HL-60 (cell line): ENCODE measurements around the gene ERVH48-1.
A peak's percentile ranks its signal among the peaks of the same experiment; 100 is the strongest.

ENCODE experiments used
- DNase-seq, 2 experiments: peaks; one replicate each; pipeline ENCODE4 v3.0.0-alpha.2; 2010 to 2020; ENCODE audit warnings: low read depth in 1 of 2, low spot score in 1 of 2
- H3K27ac ChIP-seq: fragments of 250-450 bp; sonication (Bioruptor Pico); replicated peaks from 2 replicates; pipeline ENCODE4 v1.5.1; 2020; ENCODE audit warnings: mild to moderate bottlenecking, moderate library complexity
- H3K27me3 ChIP-seq: fragments of 250-450 bp; sonication (Bioruptor Pico); 2 replicates; pipeline ENCODE4 v1.5.1; 2021; ENCODE audit warnings: mild to moderate bottlenecking, moderate library complexity; ENCODE audit not compliant: insufficient read depth, poor library complexity, severe bottlenecking
- H3K4me3 ChIP-seq: replicated peaks from 2 replicates; pipeline ENCODE4 v1.5.1; 2011; ENCODE audit warnings: mild to moderate bottlenecking, control low read depth, low read length; ENCODE audit not compliant: insufficient read depth
- GABPA ChIP-seq: IDR thresholded peaks from 2 replicates; pipeline ENCODE4 v1.6.1; 2012; ENCODE audit warnings: low read depth
- POLR2AphosphoS5 ChIP-seq: IDR thresholded peaks from 2 replicates; pipeline ENCODE4 v1.6.1; 2012; ENCODE audit warnings: low read depth
- SPI1 ChIP-seq: IDR thresholded peaks from 2 replicates; pipeline ENCODE4 v1.6.1; 2012; ENCODE audit warnings: low read depth, mild to moderate bottlenecking, borderline replicate concordance
- long read RNA-seq: library from polyadenylated mRNA; unstranded; transcript quantifications from one replicate; pipeline ENCODE4 v2.0.0, GENCODE V29; 2020
- TF ChIP-seq, protein P1 (sequence below): IDR thresholded peaks from 2 replicates; pipeline ENCODE4 v1.6.1; 2012; ENCODE audit warnings: low read depth; ENCODE audit not compliant: insufficient replicate concordance
- TF ChIP-seq, protein P2 (sequence below): IDR thresholded peaks from one replicate; pipeline ENCODE4 v1.5.1; 2011; ENCODE audit warnings: low read length, control low read depth, inconsistent platforms; ENCODE audit not compliant: insufficient read depth

Gene ERVH48-1
- long read RNA-seq: 0 reads

DNA sequence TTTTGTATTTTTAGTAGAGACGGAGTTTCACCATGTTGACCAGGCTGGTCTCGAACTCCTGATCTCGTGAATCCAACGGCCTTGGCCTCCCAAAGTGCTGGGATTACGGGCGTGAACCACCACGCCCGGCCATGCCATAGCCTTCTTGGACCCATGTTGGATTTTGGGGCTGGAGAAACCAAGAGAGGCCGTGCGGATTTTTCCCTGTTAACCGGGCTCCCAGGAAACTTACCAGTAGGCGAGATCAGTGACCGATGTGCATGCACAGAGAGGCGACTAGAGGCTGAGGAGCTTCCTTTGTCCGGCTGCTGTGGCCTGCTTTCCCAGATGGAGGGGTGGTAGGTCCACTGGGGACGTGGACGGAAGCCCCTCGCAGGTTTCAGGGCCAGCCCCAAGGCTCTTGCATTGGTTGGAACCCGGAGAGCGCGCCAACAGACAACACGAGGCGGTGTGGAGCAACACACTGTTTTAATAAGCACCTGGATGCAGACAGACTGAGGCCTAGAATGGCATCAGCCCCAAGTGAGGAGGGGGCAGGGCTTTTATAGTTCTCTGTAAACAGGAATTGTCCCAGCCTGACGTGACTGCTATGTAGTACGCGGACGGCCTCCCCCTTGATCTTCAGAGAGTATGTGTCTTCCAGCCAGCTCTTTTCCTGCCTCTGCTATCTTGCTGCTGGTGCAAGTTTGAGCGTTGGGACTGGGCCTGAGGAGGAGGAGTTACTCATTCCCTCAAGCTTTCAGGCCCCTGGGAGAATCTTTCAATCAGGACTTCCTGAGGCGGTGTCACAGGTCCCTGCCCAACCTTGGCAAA, at the start of gene ERVH48-1:
ERVH48-1 (minus strand) TSS at position 517 of the 813 bp plus-strand sequence. CDS start 6,624 bp downstream, outside the sequence.
- peak within 1 kb of the TSS; percentile 54 for H3K27ac ChIP-seq
- TF ChIP-seq POLR2AphosphoS5 (no peak), SPI1 (no peak), GABPA (no peak)
- TF ChIP-seq, protein P1, sequence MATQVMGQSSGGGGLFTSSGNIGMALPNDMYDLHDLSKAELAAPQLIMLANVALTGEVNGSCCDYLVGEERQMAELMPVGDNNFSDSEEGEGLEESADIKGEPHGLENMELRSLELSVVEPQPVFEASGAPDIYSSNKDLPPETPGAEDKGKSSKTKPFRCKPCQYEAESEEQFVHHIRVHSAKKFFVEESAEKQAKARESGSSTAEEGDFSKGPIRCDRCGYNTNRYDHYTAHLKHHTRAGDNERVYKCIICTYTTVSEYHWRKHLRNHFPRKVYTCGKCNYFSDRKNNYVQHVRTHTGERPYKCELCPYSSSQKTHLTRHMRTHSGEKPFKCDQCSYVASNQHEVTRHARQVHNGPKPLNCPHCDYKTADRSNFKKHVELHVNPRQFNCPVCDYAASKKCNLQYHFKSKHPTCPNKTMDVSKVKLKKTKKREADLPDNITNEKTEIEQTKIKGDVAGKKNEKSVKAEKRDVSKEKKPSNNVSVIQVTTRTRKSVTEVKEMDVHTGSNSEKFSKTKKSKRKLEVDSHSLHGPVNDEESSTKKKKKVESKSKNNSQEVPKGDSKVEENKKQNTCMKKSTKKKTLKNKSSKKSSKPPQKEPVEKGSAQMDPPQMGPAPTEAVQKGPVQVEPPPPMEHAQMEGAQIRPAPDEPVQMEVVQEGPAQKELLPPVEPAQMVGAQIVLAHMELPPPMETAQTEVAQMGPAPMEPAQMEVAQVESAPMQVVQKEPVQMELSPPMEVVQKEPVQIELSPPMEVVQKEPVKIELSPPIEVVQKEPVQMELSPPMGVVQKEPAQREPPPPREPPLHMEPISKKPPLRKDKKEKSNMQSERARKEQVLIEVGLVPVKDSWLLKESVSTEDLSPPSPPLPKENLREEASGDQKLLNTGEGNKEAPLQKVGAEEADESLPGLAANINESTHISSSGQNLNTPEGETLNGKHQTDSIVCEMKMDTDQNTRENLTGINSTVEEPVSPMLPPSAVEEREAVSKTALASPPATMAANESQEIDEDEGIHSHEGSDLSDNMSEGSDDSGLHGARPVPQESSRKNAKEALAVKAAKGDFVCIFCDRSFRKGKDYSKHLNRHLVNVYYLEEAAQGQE: no peak
- TF ChIP-seq, protein P2, sequence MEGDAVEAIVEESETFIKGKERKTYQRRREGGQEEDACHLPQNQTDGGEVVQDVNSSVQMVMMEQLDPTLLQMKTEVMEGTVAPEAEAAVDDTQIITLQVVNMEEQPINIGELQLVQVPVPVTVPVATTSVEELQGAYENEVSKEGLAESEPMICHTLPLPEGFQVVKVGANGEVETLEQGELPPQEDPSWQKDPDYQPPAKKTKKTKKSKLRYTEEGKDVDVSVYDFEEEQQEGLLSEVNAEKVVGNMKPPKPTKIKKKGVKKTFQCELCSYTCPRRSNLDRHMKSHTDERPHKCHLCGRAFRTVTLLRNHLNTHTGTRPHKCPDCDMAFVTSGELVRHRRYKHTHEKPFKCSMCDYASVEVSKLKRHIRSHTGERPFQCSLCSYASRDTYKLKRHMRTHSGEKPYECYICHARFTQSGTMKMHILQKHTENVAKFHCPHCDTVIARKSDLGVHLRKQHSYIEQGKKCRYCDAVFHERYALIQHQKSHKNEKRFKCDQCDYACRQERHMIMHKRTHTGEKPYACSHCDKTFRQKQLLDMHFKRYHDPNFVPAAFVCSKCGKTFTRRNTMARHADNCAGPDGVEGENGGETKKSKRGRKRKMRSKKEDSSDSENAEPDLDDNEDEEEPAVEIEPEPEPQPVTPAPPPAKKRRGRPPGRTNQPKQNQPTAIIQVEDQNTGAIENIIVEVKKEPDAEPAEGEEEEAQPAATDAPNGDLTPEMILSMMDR: no peak
- no peak for DNase-seq
- no peaks in the 10 kb centered on the region for H3K27me3 ChIP-seq
- H3K4me3 ChIP-seq: no peak within 1 kb of the TSS

DNA sequence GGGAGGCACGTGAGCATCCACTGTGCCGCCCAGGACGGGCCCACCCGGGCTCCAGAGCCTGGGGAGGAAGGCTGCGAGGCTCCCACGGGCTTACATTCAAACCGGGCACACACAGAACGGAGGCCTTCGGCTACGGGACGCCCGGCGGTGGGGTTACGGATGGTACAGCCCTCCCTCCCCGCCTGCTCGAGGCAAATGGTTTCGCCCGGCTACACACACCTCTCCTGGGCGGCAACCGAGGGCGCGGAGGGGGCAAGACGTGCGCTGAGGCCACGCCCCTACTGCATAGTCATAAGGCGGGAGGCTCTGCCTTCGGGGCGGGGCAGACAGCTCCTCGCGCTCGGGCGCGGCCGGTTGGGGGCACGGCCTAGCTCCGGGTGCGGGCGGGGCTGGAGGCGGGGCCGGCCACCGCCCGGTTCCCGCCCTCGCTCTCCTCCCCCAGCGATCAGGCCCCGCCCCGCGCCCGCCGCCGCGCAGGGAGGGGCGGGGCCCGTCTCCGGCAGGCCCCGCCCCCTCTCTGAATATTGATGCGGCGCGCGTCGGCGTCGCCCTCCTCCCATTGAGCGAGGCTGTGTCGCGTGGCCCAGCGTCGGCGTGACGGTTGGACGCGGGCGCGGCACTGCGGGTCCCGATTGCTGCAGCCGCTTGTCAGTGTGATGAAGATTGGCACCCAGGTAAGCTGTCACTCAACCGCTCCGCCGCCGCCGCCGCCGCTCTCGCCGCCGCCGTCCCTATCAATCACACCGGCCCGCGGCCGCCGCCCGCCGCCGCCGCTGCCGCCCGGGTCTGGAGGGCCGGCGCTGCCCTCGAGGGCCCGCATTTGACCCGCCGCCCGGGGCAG, 48.8 kb upstream of the ERVH48-1 start, which contains the start of gene PKNOX1:
PKNOX1 (plus strand) TSS at position 572 of the 841 bp plus-strand sequence. CDS start 29,820 bp downstream, outside the sequence.
- peak within 1 kb of the TSS; percentile 65 for H3K4me3 ChIP-seq
- DNase-seq: peak; percentile 98 to 99
- H3K27me3 ChIP-seq: no peaks in the 10 kb centered on the region
- TF ChIP-seq, protein P2: no peak
- TF ChIP-seq, protein P1: no peak
- TF ChIP-seq POLR2AphosphoS5: no peak; the same call in 1 of the 2 replicates
- H3K27ac ChIP-seq: peak within 1 kb of the TSS; percentile 95

DNA sequence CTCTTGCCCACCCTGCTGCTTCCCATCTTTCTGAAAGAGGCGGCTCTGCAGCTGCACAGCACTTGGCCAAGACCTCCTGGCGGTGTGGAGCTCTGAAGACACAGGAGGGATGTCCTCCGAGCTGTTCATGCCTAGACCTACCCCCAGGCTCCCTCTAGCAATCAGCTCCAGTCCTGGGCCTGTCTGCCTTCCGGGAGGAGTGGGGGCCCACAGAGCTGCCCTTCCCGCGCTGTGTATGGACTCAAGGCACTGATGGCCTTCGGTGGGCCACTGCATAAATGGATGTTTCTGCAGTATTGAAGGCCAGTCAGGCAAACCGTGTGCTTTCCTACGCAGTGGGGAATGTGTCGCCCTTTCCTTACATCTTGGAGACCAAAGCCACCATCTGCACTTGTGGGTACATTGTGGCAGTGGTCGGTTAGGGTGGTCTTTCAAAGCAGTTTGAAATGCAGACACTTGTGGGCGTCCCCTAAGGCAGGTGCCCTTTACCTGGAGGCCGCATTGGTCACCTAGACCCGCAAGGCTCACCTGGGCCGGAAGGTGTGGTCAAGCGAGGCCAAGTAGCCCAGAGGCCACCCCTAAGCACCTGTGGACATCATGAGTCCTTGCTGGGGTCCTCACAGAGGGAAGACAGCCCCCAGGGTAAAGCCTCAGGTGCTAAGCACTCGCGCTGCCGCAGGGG, 48.0 kb upstream of the ERVH48-1 start:
- Histone ChIP-seq H3K27ac (peak overlapping the region; percentile 90), H3K27me3 (no peaks in the 10 kb centered on the region), H3K4me3 (peak overlapping the region; percentile 51)
- DNase-seq: no peak
- TF ChIP-seq POLR2AphosphoS5 (no peak), GABPA (no peak), SPI1 (no peak)
- TF ChIP-seq, protein P2: no peak
- TF ChIP-seq, protein P1: no peak
